HepG2 (cell line): ENCODE data around the gene GPT2. TPM values are rescaled to one million over a fixed set of nuclear protein-coding genes. Genes with fewer than 3 reads are reported as not detected.
A peak's percentile ranks its signal among the peaks of the same experiment; 100 is the strongest.

Source experiments
- ATAC-seq: fragments of 200-7000 bp; cut with Tn5 transposase; 3 replicates; pipeline ENCODE4 v1.9.1; 2020; ENCODE audit warnings: mild to moderate bottlenecking, moderate library complexity
- BruUV-seq: library from RNA; stranded (reverse); fragments of 400-500 nt; replicated peaks from 2 replicates; lab custom pipeline; 2021; lab: Mats Ljungman, UMichigan
- CTCF ChIA-PET: fragments of 300-600 bp; formaldehyde crosslinking; extraction: SDS; loops from one replicate; lab custom pipeline; 2021; ENCODE audit warnings: low total read pairs, inconsistent platforms, low intra/inter-chr PET ratio; lab: Yijun Ruan, JAX
- POLR2A ChIA-PET: fragments of 350-600 bp; sonication (Branson Sonifier 250); formaldehyde crosslinking; loops from one replicate; lab custom pipeline; 2020; ENCODE audit warnings: antibody characterized with exemption, inconsistent platforms; lab: Yijun Ruan, JAX
- DNase-seq: peaks from one replicate; pipeline ENCODE4 v3.0.0-alpha.2; 2015; ENCODE audit warnings: low spot score
- FAIRE-seq: peaks from 3 replicates; lab custom pipeline; 2011; peaks lifted over from hg19 to GRCh38; lab: Jason Lieb, UNC
- H2AFZ ChIP-seq: one replicate; pipeline ENCODE4 v1.6.1; 2011; ENCODE audit warnings: low read length, inconsistent platforms
- H3K27ac ChIP-seq: fragments of 300-600 bp; 3 replicates; pipeline ENCODE4 v1.8.0; 2011; ENCODE audit warnings: mixed run types, mild to moderate bottlenecking, mixed read lengths, low read length, inconsistent platforms; ENCODE audit not compliant: insufficient read depth; ENCODE audit errors: extremely low read length
- H3K27me3 ChIP-seq, 2 experiments: fragments of 200-600 bp in 1 of 2; 2 replicates in 1 of 2; 3 replicates in 1 of 2; pipeline versions ENCODE4 v1.6.0 to v1.8.0; 2011; ENCODE audit warnings: low read length in 2 of 2, mild to moderate bottlenecking in 2 of 2, moderate library complexity in 2 of 2, inconsistent platforms in 1 of 2; ENCODE audit not compliant: insufficient read depth in 2 of 2, control insufficient read depth in 1 of 2
- H3K36me3 ChIP-seq, 2 experiments: fragments of 200-600 bp in 1 of 2; replicated peaks in 1 of 2; 2 replicates in 1 of 2; 3 replicates in 1 of 2; pipeline versions ENCODE4 v1.5.1 to v1.8.0; 2011; ENCODE audit warnings: low read length in 2 of 2, inconsistent platforms in 1 of 2; ENCODE audit not compliant: insufficient read depth in 2 of 2, control insufficient read depth in 1 of 2
- H3K4me1 ChIP-seq: 2 replicates; pipeline ENCODE4 v1.5.1; 2012; ENCODE audit warnings: low read length, inconsistent platforms; ENCODE audit not compliant: insufficient read depth
- H3K4me2 ChIP-seq: 2 replicates; pipeline ENCODE4 v1.6.0; 2011; ENCODE audit warnings: low read depth, low read length, inconsistent platforms
- H3K4me3 ChIP-seq, 3 experiments: fragments of 200-600 bp in 1 of 3; sonication (generic), shearing (Covaris generic) in 1 of 3; replicated peaks in 1 of 3; 2 replicates each; pipeline ENCODE4 v1.5.1; 2011 to 2016; ENCODE audit warnings: low read length in 3 of 3, inconsistent platforms in 2 of 3, low read depth in 2 of 3, mild to moderate bottlenecking in 2 of 3, control low read depth in 1 of 3, mixed read lengths in 1 of 3; ENCODE audit not compliant: insufficient read depth in 1 of 3
- H3K79me2 ChIP-seq: one replicate; pipeline ENCODE4 v1.6.1; 2011; ENCODE audit warnings: low read length, inconsistent platforms; ENCODE audit not compliant: insufficient read depth
- H3K9ac ChIP-seq: 2 replicates; pipeline ENCODE4 v1.6.0; 2011; ENCODE audit warnings: mild to moderate bottlenecking, low read depth, low read length, inconsistent platforms; ENCODE audit not compliant: insufficient read depth
- H3K9me3 ChIP-seq: 2 replicates; pipeline ENCODE4 v1.5.1; 2012; ENCODE audit warnings: mild to moderate bottlenecking, low read length
- H4K20me1 ChIP-seq: 2 replicates; pipeline ENCODE4 v1.6.0; 2011; ENCODE audit warnings: inconsistent platforms, mild to moderate bottlenecking, low read length, moderate library complexity; ENCODE audit not compliant: insufficient read depth
- FOXA1 ChIP-seq, 2 experiments: fragments of 450-650 bp in 1 of 2; sonication (generic) in 1 of 2; formaldehyde crosslinking in 1 of 2; IDR thresholded peaks; 2 replicates each; pipeline versions ENCODE4 v1.4.0 to v1.6.1; 2016 to 2020; ENCODE audit warnings: missing genetic modification reagents in 1 of 2
- GATAD2A ChIP-seq: IDR thresholded peaks from 2 replicates; pipeline ENCODE4 v1.6.1; 2016
- HNF4A ChIP-seq: sonication (generic); formaldehyde crosslinking; IDR thresholded peaks from 2 replicates; pipeline ENCODE4 v1.4.0; 2020; ENCODE audit warnings: missing genetic modification reagents
- MED1 ChIP-seq: sonication (generic); formaldehyde crosslinking; IDR thresholded peaks from 2 replicates; pipeline ENCODE4 v1.4.0; 2020; ENCODE audit warnings: missing genetic modification reagents
- RXRB ChIP-seq: IDR thresholded peaks from 2 replicates; pipeline ENCODE4 v1.6.1; 2016; ENCODE audit warnings: borderline replicate concordance, missing genetic modification reagents, missing compliant biosample characterization
- SOX6 ChIP-seq, 2 experiments: fragments of 450-650 bp in 1 of 2; sonication (generic) in 1 of 2; formaldehyde crosslinking in 1 of 2; IDR thresholded peaks; 2 replicates each; pipeline versions ENCODE4 v1.4.0 to v1.6.1; 2017 to 2020; ENCODE audit warnings: antibody characterized with exemption in 1 of 2, mild to moderate bottlenecking in 1 of 2, missing genetic modification reagents in 1 of 2
- TCF7L2 ChIP-seq: IDR thresholded peaks from 2 replicates; pipeline ENCODE4 v1.6.1; 2011; ENCODE audit warnings: mild to moderate bottlenecking, low read depth, low read length, moderate library complexity
- ZNF713 ChIP-seq: sonication (generic); formaldehyde crosslinking; IDR thresholded peaks from 2 replicates; pipeline ENCODE4 v1.4.0; 2020; ENCODE audit warnings: mild to moderate bottlenecking, missing genetic modification reagents
- ZNF891 ChIP-seq: sonication (generic); formaldehyde crosslinking; IDR thresholded peaks from 2 replicates; pipeline ENCODE4 v1.5.0; 2020; ENCODE audit warnings: mild to moderate bottlenecking, missing genetic modification reagents
- WGBS: methylation state at CpG from one replicate; pipeline ENCODE4 v1.1.6; 2017; ENCODE audit warnings: low lambda C conversion rate; 5-methylcytosine and 5-hydroxymethylcytosine counted together
- in situ Hi-C: cut with HindIII; loops from 2 replicates; pipeline ENCODE4 v1.10.0; 2017; ENCODE audit warnings: low pct_unique_long_range_greater_than_20kb; ENCODE audit not compliant: extremely low pct_ligation_motif_present
- intact Hi-C: fragments of 100-400 bp; cut with micrococcal nuclease; formaldehyde crosslinking; loops from one replicate; pipeline ENCODE4 v1.10.0; 2022; ENCODE audit not compliant: unreplicated experiment
- polyA plus RNA-seq, 8 experiments: library from polyadenylated mRNA; depleted of rRNA in 3 of 8; stranded (reverse) in 7 of 8; unstranded in 1 of 8; fragments of >200 nt; fragmentation: Illumina TruSeq in 4 of 8; extraction: Trizol in 4 of 8; gene quantifications; 2 replicates each; pipeline versions ENCODE4 v1.2.1 to v1.2.3, GENCODE V29; 2011 to 2016; ENCODE audit warnings: low read depth in 4 of 8, missing spikeins in 1 of 8, mixed read lengths in 1 of 8; ENCODE audit not compliant: insufficient read depth in 1 of 8
- total RNA-seq, 5 experiments: library from RNA; depleted of rRNA; stranded (reverse); fragments of >200 nt; fragmentation: Illumina TruSeq; extraction: Trizol; gene quantifications; 2 replicates each; pipeline ENCODE4 v1.2.3, GENCODE V29; 2016; ENCODE audit warnings: low read depth in 1 of 5
- TF ChIP-seq, protein P1 (sequence below): sonication (generic); formaldehyde crosslinking; conservative IDR thresholded peaks from 2 replicates; pipeline ENCODE4 v1.8.0; 2022; ENCODE audit warnings: mild to moderate bottlenecking, moderate library complexity, missing genetic modification reagents
- TF ChIP-seq, protein P2 (sequence below): sonication (generic); formaldehyde crosslinking; IDR thresholded peaks from 2 replicates; pipeline ENCODE4 v1.5.1; 2020; ENCODE audit warnings: missing genetic modification reagents, mild to moderate bottlenecking, borderline replicate concordance
- TF ChIP-seq, protein P3 (sequence below): sonication (generic); formaldehyde crosslinking; IDR thresholded peaks from 2 replicates; pipeline ENCODE4 v1.4.0; 2020; ENCODE audit warnings: mild to moderate bottlenecking, missing genetic modification reagents, borderline replicate concordance

The GPT2 gene
- total and polyA plus RNA-seq, 2 of the 13 experiments (the other 11 are each of a cell fraction or from before 2014, with no cell fraction given) = 138 to 267 TPM

DNA sequence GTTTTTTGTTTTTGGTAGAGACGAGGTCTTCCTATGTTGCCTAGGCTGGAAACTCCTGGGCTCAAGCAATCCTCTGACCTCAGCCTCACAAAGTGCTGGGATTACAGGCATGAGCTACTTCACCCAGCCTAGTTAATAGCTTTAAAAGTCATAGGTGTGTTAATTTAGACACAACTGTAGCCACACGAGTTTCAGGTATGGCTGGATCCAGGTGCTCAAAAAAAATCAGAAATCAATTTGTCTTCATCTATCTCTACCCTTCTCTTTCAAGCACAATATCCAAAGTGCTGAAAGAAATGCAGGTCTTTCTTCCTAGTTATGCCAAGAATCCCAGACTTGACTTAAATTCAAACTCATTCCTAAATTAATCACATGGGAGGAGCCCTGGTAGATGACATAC lies 29.3 kb upstream of the GPT2 start (continued):
- TF ChIP-seq, protein P1, sequence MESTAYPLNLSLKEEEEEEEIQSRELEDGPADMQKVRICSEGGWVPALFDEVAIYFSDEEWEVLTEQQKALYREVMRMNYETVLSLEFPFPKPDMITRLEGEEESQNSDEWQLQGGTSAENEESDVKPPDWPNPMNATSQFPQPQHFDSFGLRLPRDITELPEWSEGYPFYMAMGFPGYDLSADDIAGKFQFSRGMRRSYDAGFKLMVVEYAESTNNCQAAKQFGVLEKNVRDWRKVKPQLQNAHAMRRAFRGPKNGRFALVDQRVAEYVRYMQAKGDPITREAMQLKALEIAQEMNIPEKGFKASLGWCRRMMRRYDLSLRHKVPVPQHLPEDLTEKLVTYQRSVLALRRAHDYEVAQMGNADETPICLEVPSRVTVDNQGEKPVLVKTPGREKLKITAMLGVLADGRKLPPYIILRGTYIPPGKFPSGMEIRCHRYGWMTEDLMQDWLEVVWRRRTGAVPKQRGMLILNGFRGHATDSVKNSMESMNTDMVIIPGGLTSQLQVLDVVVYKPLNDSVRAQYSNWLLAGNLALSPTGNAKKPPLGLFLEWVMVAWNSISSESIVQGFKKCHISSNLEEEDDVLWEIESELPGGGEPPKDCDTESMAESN = 0 out of 2 replicates have a peak, but pooled peaks have one; percentile 22

DNA sequence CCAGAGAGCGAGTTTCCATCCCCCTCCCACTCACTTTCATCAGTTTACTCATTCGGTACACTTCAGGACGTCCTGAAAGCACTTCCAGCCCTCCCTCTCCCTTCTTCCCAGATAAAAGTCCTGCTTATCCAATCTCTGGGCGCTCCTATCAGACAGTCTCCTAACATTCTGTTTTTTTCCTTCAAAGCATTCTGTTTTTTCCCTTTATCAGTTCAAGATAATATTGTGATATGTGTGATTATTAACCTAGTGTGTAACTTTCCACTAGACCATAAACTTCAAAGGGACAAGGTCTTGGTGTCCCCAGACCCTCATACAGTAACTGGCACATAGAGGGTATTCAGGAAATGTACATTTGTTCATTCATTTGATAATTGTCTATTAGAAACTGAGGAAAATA lies 28.8 kb upstream of the GPT2 start:
- ChIA-PET CTCF (interaction anchor here (1.0 to 5.4 kb wide), 3 partner anchors 53 to 74 kb away, joined by 3 to 35 read pairs (median 10); no protein-coding TSS in a partner anchor), POLR2A (interaction anchor here (1.7 to 2.2 kb wide), 4 partner anchors 9 to 52 kb away, joined by 5 to 21 read pairs (median 17); partner anchors contain the start of gene GPT2)
- no peak overlapping the region for H3K9ac ChIP-seq
- no peak overlapping the region for H2AFZ ChIP-seq
- in situ Hi-C loops = loop anchor here (5.0 kb wide), 1 partner anchor 52 kb away; no protein-coding TSS in a partner anchor
- BruUV-seq = no TSS peak
- peak overlapping the region; percentile 19 for H3K27ac ChIP-seq
- H3K27me3 ChIP-seq = no peaks in the 10 kb centered on the region
- WGBS = 11% methylated on average over 4 of the region's 4 CpGs
- intact Hi-C loops = loop anchor here (2.0 kb wide), 2 partner anchors 31 to 63 kb away; no protein-coding TSS in a partner anchor
- no peaks in the 10 kb centered on the region for H4K20me1 ChIP-seq
- H3K4me1 ChIP-seq = peaks cover 86% of the 10 kb centered on the region
- ATAC-seq (no peak), FAIRE-seq (no peak), DNase-seq (peak; percentile 71)
- H3K79me2 ChIP-seq = no peaks in the 10 kb centered on the region
- no peaks in the 10 kb centered on the region for H3K36me3 ChIP-seq
- no peak overlapping the region for H3K4me3 ChIP-seq
- peak overlapping the region; percentile 52 for H3K4me2 ChIP-seq
- H3K9me3 ChIP-seq = no peaks in the 10 kb centered on the region
- TF ChIP-seq RXRB (CRISPR knock-in tag) (0 out of 2 replicates have a peak, but pooled peaks have one; percentile 22), ZNF891 (CRISPR knock-in tag) (no peak), GATAD2A (CRISPR knock-in tag) (peak; percentile 13; the same call in 1 of the 2 replicates), HNF4A (peak; percentile 39; the same call in 1 of the 2 replicates), SOX6 (IDR thresholded peaks at IDR 0.05) (no peak), SOX6 (CRISPR knock-in tag; IDR thresholded peaks at IDR 0.05) (peak; percentile 23; the same call in 1 of the 2 replicates), MED1 (peak; percentile 47; the same call in 1 of the 2 replicates), FOXA1 (IDR thresholded peaks at IDR 0.05) (no peak), FOXA1 (CRISPR knock-in tag; IDR thresholded peaks at IDR 0.05) (0 out of 2 replicates have a peak, but pooled peaks have one; percentile 9), TCF7L2 (peak; percentile 73), ZNF713 (CRISPR knock-in tag) (no peak)
- TF ChIP-seq, protein P2, sequence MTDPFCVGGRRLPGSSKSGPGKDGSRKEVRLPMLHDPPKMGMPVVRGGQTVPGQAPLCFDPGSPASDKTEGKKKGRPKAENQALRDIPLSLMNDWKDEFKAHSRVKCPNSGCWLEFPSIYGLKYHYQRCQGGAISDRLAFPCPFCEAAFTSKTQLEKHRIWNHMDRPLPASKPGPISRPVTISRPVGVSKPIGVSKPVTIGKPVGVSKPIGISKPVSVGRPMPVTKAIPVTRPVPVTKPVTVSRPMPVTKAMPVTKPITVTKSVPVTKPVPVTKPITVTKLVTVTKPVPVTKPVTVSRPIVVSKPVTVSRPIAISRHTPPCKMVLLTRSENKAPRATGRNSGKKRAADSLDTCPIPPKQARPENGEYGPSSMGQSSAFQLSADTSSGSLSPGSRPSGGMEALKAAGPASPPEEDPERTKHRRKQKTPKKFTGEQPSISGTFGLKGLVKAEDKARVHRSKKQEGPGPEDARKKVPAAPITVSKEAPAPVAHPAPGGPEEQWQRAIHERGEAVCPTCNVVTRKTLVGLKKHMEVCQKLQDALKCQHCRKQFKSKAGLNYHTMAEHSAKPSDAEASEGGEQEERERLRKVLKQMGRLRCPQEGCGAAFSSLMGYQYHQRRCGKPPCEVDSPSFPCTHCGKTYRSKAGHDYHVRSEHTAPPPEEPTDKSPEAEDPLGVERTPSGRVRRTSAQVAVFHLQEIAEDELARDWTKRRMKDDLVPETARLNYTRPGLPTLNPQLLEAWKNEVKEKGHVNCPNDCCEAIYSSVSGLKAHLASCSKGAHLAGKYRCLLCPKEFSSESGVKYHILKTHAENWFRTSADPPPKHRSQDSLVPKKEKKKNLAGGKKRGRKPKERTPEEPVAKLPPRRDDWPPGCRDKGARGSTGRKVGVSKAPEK (CRISPR knock-in tag) = 0 out of 2 replicates have a peak, but pooled peaks have one; percentile 72
- TF ChIP-seq, protein P3, sequence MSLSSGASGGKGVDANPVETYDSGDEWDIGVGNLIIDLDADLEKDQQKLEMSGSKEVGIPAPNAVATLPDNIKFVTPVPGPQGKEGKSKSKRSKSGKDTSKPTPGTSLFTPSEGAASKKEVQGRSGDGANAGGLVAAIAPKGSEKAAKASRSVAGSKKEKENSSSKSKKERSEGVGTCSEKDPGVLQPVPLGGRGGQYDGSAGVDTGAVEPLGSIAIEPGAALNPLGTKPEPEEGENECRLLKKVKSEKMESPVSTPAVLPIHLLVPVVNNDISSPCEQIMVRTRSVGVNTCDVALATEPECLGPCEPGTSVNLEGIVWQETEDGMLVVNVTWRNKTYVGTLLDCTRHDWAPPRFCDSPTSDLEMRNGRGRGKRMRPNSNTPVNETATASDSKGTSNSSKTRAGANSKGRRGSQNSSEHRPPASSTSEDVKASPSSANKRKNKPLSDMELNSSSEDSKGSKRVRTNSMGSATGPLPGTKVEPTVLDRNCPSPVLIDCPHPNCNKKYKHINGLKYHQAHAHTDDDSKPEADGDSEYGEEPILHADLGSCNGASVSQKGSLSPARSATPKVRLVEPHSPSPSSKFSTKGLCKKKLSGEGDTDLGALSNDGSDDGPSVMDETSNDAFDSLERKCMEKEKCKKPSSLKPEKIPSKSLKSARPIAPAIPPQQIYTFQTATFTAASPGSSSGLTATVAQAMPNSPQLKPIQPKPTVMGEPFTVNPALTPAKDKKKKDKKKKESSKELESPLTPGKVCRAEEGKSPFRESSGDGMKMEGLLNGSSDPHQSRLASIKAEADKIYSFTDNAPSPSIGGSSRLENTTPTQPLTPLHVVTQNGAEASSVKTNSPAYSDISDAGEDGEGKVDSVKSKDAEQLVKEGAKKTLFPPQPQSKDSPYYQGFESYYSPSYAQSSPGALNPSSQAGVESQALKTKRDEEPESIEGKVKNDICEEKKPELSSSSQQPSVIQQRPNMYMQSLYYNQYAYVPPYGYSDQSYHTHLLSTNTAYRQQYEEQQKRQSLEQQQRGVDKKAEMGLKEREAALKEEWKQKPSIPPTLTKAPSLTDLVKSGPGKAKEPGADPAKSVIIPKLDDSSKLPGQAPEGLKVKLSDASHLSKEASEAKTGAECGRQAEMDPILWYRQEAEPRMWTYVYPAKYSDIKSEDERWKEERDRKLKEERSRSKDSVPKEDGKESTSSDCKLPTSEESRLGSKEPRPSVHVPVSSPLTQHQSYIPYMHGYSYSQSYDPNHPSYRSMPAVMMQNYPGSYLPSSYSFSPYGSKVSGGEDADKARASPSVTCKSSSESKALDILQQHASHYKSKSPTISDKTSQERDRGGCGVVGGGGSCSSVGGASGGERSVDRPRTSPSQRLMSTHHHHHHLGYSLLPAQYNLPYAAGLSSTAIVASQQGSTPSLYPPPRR (CRISPR knock-in tag) = peak; percentile 64; the same call in 1 of the 2 replicates
